ENCODE results near the gene PARD3.
"Not testable (repeated sequence)": the region's sequence is repeated elsewhere in the genome, so short reads cannot be mapped to it uniquely, and the experiment has no call there.

Gene PARD3

DNA sequence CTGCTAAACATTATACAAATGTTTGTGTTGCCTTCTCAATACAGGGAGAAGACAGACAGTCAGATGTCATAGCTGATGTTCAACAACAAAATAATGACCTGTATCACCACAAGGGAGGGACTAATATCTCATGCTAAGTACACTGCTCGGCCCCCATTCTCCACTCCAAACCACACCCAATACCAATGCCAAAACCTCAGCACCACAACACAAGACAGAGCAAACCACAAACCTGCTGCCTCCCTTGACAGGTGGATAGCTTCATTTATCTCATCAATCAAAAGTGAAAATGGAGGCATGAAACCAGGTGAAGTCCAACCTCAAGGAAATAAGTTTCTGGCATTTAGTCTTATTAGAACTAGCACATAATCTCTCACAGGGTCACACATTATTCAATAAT is 109.5 kb downstream of the PARD3 start:
- peaks cover 33% of the 10 kb centered on the region for H3K4me1 ChIP-seq (ENCODE audit: control insufficient read depth, insufficient read depth, low read length, unreplicated experiment)
- no peak overlapping the region for H3K27ac ChIP-seq (ENCODE audit: low read depth, low read length)
- no peak overlapping the region for H2AFZ ChIP-seq (ENCODE audit: low read length, unreplicated experiment)
- no peaks in the 10 kb centered on the region for H3K27me3 ChIP-seq (ENCODE audit: insufficient read depth, low read length)
- H3K79me2 ChIP-seq (ENCODE audit: control insufficient read depth, insufficient read depth, low read length, unreplicated experiment): peaks cover 43% of the 10 kb centered on the region
- H3K36me3 ChIP-seq (ENCODE audit: insufficient read depth, low read length): no peaks in the 10 kb centered on the region
- H3K4me3 ChIP-seq (ENCODE audit: low read depth, low read length): no peak overlapping the region

- peaks cover 35% of the 10 kb centered on the region for H3K4me1 ChIP-seq (ENCODE audit: control insufficient read depth, insufficient read depth, low read length, unreplicated experiment)
- no peak overlapping the region for H3K4me3 ChIP-seq (ENCODE audit: low read depth, low read length)
- H3K27me3 ChIP-seq (ENCODE audit: insufficient read depth, low read length): no peaks in the 10 kb centered on the region
- peaks cover 50% of the 10 kb centered on the region for H3K79me2 ChIP-seq (ENCODE audit: control insufficient read depth, insufficient read depth, low read length, unreplicated experiment)
- no peak overlapping the region for H3K27ac ChIP-seq (ENCODE audit: low read depth, low read length)
- H2AFZ ChIP-seq (ENCODE audit: low read length, unreplicated experiment): no peak overlapping the region
- no peaks in the 10 kb centered on the region for H3K36me3 ChIP-seq (ENCODE audit: insufficient read depth, low read length)
Measured at GRCh38 chr10:34704526-34705184, 110.4 kb downstream of the PARD3 start.

- Histone ChIP-seq H2AFZ (ENCODE audit: low read length, unreplicated experiment) (no peak overlapping the region), H3K27me3 (ENCODE audit: insufficient read depth, low read length) (no peaks in the 10 kb centered on the region), H3K4me3 (ENCODE audit: low read depth, low read length) (no peak overlapping the region), H3K36me3 (ENCODE audit: insufficient read depth, low read length) (no peaks in the 10 kb centered on the region), H3K79me2 (ENCODE audit: control insufficient read depth, insufficient read depth, low read length, unreplicated experiment) (peaks cover 51% of the 10 kb centered on the region), H3K4me1 (ENCODE audit: control insufficient read depth, insufficient read depth, low read length, unreplicated experiment) (peaks cover 44% of the 10 kb centered on the region), H3K27ac (ENCODE audit: low read depth, low read length) (no peak overlapping the region)
Measured at GRCh38 chr10:34702982-34703381, 112.1 kb downstream of the PARD3 start.

GRCh38 chr10:34702093-34702937 is 112.8 kb downstream of the PARD3 start:
- no peaks in the 10 kb centered on the region for H3K27me3 ChIP-seq (ENCODE audit: insufficient read depth, low read length)
- H3K79me2 ChIP-seq (ENCODE audit: control insufficient read depth, insufficient read depth, low read length, unreplicated experiment): peaks cover 52% of the 10 kb centered on the region

GRCh38 chr10:34701194-34701593 is 113.9 kb downstream of the PARD3 start:
- Histone ChIP-seq H3K27ac (ENCODE audit: low read depth, low read length) (no peak overlapping the region), H2AFZ (ENCODE audit: low read length, unreplicated experiment) (no peak overlapping the region), H3K27me3 (ENCODE audit: insufficient read depth, low read length) (no peaks in the 10 kb centered on the region), H3K36me3 (ENCODE audit: insufficient read depth, low read length) (no peaks in the 10 kb centered on the region), H3K4me3 (ENCODE audit: low read depth, low read length) (no peak overlapping the region), H3K79me2 (ENCODE audit: control insufficient read depth, insufficient read depth, low read length, unreplicated experiment) (peaks cover 52% of the 10 kb centered on the region), H3K4me1 (ENCODE audit: control insufficient read depth, insufficient read depth, low read length, unreplicated experiment) (peaks cover 50% of the 10 kb centered on the region)

More at GRCh38 chr10:34702093-34702937, 112.8 kb downstream of the PARD3 start:
- Histone ChIP-seq H3K27ac (ENCODE audit: low read depth, low read length) (no peak overlapping the region), H2AFZ (ENCODE audit: low read length, unreplicated experiment) (no peak overlapping the region), H3K4me1 (ENCODE audit: control insufficient read depth, insufficient read depth, low read length, unreplicated experiment) (peaks cover 42% of the 10 kb centered on the region), H3K4me3 (ENCODE audit: low read depth, low read length) (no peak overlapping the region), H3K36me3 (ENCODE audit: insufficient read depth, low read length) (no peaks in the 10 kb centered on the region)

- not testable (repeated sequence) for H3K27me3 ChIP-seq (ENCODE audit: insufficient read depth, low read length); H3K27ac ChIP-seq (ENCODE audit: low read depth, low read length); H3K4me3 ChIP-seq (ENCODE audit: low read depth, low read length); H2AFZ ChIP-seq (ENCODE audit: low read length, unreplicated experiment); H3K36me3 ChIP-seq (ENCODE audit: insufficient read depth, low read length)
- peaks cover 52% of the 10 kb centered on the region for H3K4me1 ChIP-seq (ENCODE audit: control insufficient read depth, insufficient read depth, low read length, unreplicated experiment)
- H3K79me2 ChIP-seq (ENCODE audit: control insufficient read depth, insufficient read depth, low read length, unreplicated experiment): peaks cover 48% of the 10 kb centered on the region
Measured at GRCh38 chr10:34700752-34701151, 114.3 kb downstream of the PARD3 start.

DNA sequence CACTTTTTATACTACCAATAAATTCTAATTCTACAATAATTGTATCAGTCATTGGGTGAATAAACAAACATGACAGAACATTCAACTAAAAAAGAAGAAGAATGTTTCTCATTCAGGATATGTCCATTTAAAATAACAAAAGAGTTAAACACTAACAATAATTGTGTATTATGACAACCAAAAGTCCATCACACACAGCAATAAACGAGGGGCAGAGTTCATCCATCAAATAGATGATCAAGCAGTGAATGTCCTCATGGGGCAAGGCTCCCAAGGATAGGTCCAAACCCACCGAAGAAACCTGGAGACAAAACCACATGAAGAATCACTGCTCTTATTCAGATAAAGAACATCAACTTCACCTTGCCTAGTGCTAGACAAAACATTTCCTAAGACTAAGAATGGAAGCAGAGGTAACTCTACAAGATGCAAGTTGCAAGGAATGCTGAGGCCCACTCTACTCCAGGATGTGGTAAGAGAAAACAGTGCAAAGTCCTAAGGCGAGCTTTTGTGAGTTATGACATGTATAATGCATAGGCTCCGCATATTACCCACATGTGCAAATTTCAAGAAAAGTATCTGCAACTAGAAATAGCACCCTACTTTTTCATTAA is 115.1 kb downstream of the PARD3 start:
- peaks cover 52% of the 10 kb centered on the region for H3K4me1 ChIP-seq (ENCODE audit: control insufficient read depth, insufficient read depth, low read length, unreplicated experiment)
- H3K36me3 ChIP-seq (ENCODE audit: insufficient read depth, low read length): no peaks in the 10 kb centered on the region
- no peak overlapping the region for H3K4me3 ChIP-seq (ENCODE audit: low read depth, low read length)
- peaks cover 45% of the 10 kb centered on the region for H3K79me2 ChIP-seq (ENCODE audit: control insufficient read depth, insufficient read depth, low read length, unreplicated experiment)
- H3K27me3 ChIP-seq (ENCODE audit: insufficient read depth, low read length): no peaks in the 10 kb centered on the region
- H3K27ac ChIP-seq (ENCODE audit: low read depth, low read length): peak overlapping the region; percentile 68
- no peak overlapping the region for H2AFZ ChIP-seq (ENCODE audit: low read length, unreplicated experiment)

- H3K4me3 ChIP-seq (ENCODE audit: low read depth, low read length): no peak overlapping the region
- H3K27ac ChIP-seq (ENCODE audit: low read depth, low read length): peak overlapping the region; percentile 68
- H2AFZ ChIP-seq (ENCODE audit: low read length, unreplicated experiment): no peak overlapping the region
- H3K36me3 ChIP-seq (ENCODE audit: insufficient read depth, low read length): no peaks in the 10 kb centered on the region
- peaks cover 52% of the 10 kb centered on the region for H3K4me1 ChIP-seq (ENCODE audit: control insufficient read depth, insufficient read depth, low read length, unreplicated experiment)
- peaks cover 44% of the 10 kb centered on the region for H3K79me2 ChIP-seq (ENCODE audit: control insufficient read depth, insufficient read depth, low read length, unreplicated experiment)
- no peaks in the 10 kb centered on the region for H3K27me3 ChIP-seq (ENCODE audit: insufficient read depth, low read length)
Measured at GRCh38 chr10:34698979-34699378, 116.1 kb downstream of the PARD3 start.

DNA sequence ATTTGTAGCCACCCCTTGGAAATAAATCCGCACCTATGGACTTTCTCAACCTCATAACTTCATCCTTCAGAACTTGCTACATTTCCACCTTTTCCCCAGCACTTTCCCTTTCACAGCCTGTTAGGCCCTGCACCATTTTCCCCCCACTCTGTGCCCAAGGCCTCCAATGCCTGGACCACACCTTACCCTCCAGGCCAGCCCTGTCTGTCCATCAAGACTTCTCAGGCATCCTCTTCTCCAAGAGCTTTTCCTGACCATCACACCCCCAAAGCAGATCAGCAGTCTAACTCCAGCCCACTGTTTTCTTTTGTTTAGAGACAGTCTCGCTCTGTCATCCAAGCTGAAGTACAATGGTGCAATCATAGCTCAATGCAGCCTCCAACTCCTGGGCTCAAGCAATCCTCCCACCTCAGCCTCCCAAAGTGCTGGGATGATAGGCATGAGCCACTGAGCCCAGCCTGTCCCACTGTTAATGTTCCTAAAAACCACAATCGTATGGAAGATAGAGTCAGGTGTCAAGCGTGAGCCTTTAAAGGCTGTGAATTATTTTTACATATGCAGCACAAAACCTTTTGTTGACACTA is 116.8 kb downstream of the PARD3 start:
- H3K79me2 ChIP-seq (ENCODE audit: control insufficient read depth, insufficient read depth, low read length, unreplicated experiment): peaks cover 38% of the 10 kb centered on the region

GRCh38 chr10:34697351-34698247 is 117.5 kb downstream of the PARD3 start:
- H3K4me1 ChIP-seq (ENCODE audit: control insufficient read depth, insufficient read depth, low read length, unreplicated experiment): peaks cover 50% of the 10 kb centered on the region
- no peaks in the 10 kb centered on the region for H3K36me3 ChIP-seq (ENCODE audit: insufficient read depth, low read length)
- no peak overlapping the region for H2AFZ ChIP-seq (ENCODE audit: low read length, unreplicated experiment)
- no peaks in the 10 kb centered on the region for H3K27me3 ChIP-seq (ENCODE audit: insufficient read depth, low read length)
- no peak overlapping the region for H3K27ac ChIP-seq (ENCODE audit: low read depth, low read length)
- H3K79me2 ChIP-seq (ENCODE audit: control insufficient read depth, insufficient read depth, low read length, unreplicated experiment): peaks cover 36% of the 10 kb centered on the region
- no peak overlapping the region for H3K4me3 ChIP-seq (ENCODE audit: low read depth, low read length)

More for the DNA sequence above, 116.8 kb downstream of the PARD3 start:
- no peaks in the 10 kb centered on the region for H3K36me3 ChIP-seq (ENCODE audit: insufficient read depth, low read length)
- H2AFZ ChIP-seq (ENCODE audit: low read length, unreplicated experiment): no peak overlapping the region
- H3K27me3 ChIP-seq (ENCODE audit: insufficient read depth, low read length): no peaks in the 10 kb centered on the region
- H3K4me3 ChIP-seq (ENCODE audit: low read depth, low read length): no peak overlapping the region
- H3K4me1 ChIP-seq (ENCODE audit: control insufficient read depth, insufficient read depth, low read length, unreplicated experiment): peaks cover 52% of the 10 kb centered on the region
- peak overlapping the region; percentile 31 for H3K27ac ChIP-seq (ENCODE audit: low read depth, low read length)
